Trophoblast cell (in vitro differentiated cells and primary cell): ENCODE measurements around the gene NRP2.

Source experiments
- DNase-seq, 2 donors: peaks; one replicate each; pipeline ENCODE4 v3.0.0-alpha.2; 2016
- H2AFZ ChIP-seq: 2 replicates; pipeline ENCODE4 v1.6.1; 2013; ENCODE audit warnings: low read length, moderate library complexity, mild to moderate bottlenecking; ENCODE audit not compliant: insufficient read depth, poor library complexity
- H2AK5ac ChIP-seq: 2 replicates; pipeline ENCODE4 v1.6.1; 2013; ENCODE audit warnings: mild to moderate bottlenecking, low read length
- H2BK120ac ChIP-seq: 2 replicates; pipeline ENCODE4 v1.6.1; 2013; ENCODE audit warnings: low read length, mild to moderate bottlenecking, moderate library complexity; ENCODE audit not compliant: insufficient read depth, poor library complexity
- H2BK12ac ChIP-seq: 2 replicates; pipeline ENCODE4 v1.6.1; 2013; ENCODE audit warnings: mild to moderate bottlenecking, low read length, moderate library complexity
- H2BK5ac ChIP-seq: 2 replicates; pipeline ENCODE4 v1.6.1; 2013; ENCODE audit warnings: low read length, low read depth, moderate library complexity, mild to moderate bottlenecking; ENCODE audit not compliant: poor library complexity
- H3K14ac ChIP-seq: 2 replicates; pipeline ENCODE4 v1.6.1; 2013; ENCODE audit warnings: mild to moderate bottlenecking, low read length
- H3K18ac ChIP-seq: 2 replicates; pipeline ENCODE4 v1.6.1; 2013; ENCODE audit warnings: mild to moderate bottlenecking, low read length
- H3K23ac ChIP-seq: 2 replicates; pipeline ENCODE4 v1.6.1; 2013; ENCODE audit warnings: low read length
- H3K27ac ChIP-seq: 2 replicates; pipeline ENCODE4 v1.5.1; 2013; ENCODE audit warnings: low read depth, mild to moderate bottlenecking, inconsistent platforms, low read length, moderate library complexity
- H3K27me3 ChIP-seq: 2 replicates; pipeline ENCODE4 v1.6.1; 2013; ENCODE audit warnings: inconsistent platforms, mild to moderate bottlenecking, low read length, moderate library complexity; ENCODE audit not compliant: insufficient read depth
- H3K36me3 ChIP-seq, 2 experiments: 1 replicate in 1 of 2; 2 replicates in 1 of 2; pipeline ENCODE4 v1.6.1; 2013; ENCODE audit warnings: low read length in 2 of 2, mild to moderate bottlenecking in 2 of 2, moderate library complexity in 1 of 2; ENCODE audit not compliant: insufficient read depth in 2 of 2, control insufficient read depth in 1 of 2
- H3K4ac ChIP-seq: 2 replicates; pipeline ENCODE4 v1.6.1; 2013; ENCODE audit warnings: low read depth, mild to moderate bottlenecking, low read length, moderate library complexity
- H3K4me1 ChIP-seq, 2 experiments: 1 replicate in 1 of 2; 2 replicates in 1 of 2; pipeline ENCODE4 v1.6.1; 2013; ENCODE audit warnings: low read length in 2 of 2, mild to moderate bottlenecking in 2 of 2, moderate library complexity in 1 of 2; ENCODE audit not compliant: insufficient read depth in 2 of 2, control insufficient read depth in 1 of 2
- H3K4me2 ChIP-seq: 2 replicates; pipeline ENCODE4 v1.6.1; 2013; ENCODE audit warnings: inconsistent platforms, mild to moderate bottlenecking, low read length, moderate library complexity
- H3K4me3 ChIP-seq: 2 replicates; pipeline ENCODE4 v1.5.1; 2013; ENCODE audit warnings: mild to moderate bottlenecking, low read depth, low read length, inconsistent platforms
- H3K79me1 ChIP-seq: one replicate; pipeline ENCODE4 v1.6.1; 2013; ENCODE audit warnings: low read length
- H3K79me2 ChIP-seq: 2 replicates; pipeline ENCODE4 v1.6.1; 2013; ENCODE audit warnings: low read length, mild to moderate bottlenecking; ENCODE audit not compliant: control insufficient read depth, insufficient read depth, poor library complexity
- H3K9ac ChIP-seq: 2 replicates; pipeline ENCODE4 v1.6.1; 2013; ENCODE audit warnings: mild to moderate bottlenecking, low read length
- H3K9me3 ChIP-seq: 2 replicates; pipeline ENCODE4 v1.6.1; 2013; ENCODE audit warnings: low read depth, mild to moderate bottlenecking, control low read depth, inconsistent platforms, low read length; ENCODE audit not compliant: insufficient read depth
- H4K12ac ChIP-seq: 2 replicates; pipeline ENCODE4 v1.6.1; 2013; ENCODE audit warnings: low read depth, mild to moderate bottlenecking, low read length, moderate library complexity
- H4K8ac ChIP-seq: 2 replicates; pipeline ENCODE4 v1.6.1; 2013; ENCODE audit warnings: low read depth, mild to moderate bottlenecking, low read length, moderate library complexity
- H4K91ac ChIP-seq: one replicate; pipeline ENCODE4 v1.6.1; 2013; ENCODE audit warnings: low read depth, mild to moderate bottlenecking, low read length, moderate library complexity
- WGBS: extraction: QIAGEN DNeasy Blood & Tissue Kit; methylation state at CpG from one replicate; pipeline ENCODE4 v1.1.7; 2013; ENCODE audit warnings: missing lambda C conversion rate; ENCODE audit not compliant: insufficient read length, insufficient coverage; ENCODE audit errors: extremely low coverage; 5-methylcytosine and 5-hydroxymethylcytosine counted together

The NRP2 gene

GRCh38 chr2:205678541-205679142 is 3.7 kb upstream of the NRP2 start:
- H4K8ac ChIP-seq, result no peak overlapping the region

GRCh38 chr2:205679410-205680009 is 2.8 kb upstream of the NRP2 start:
- Histone ChIP-seq H3K4me2 (no peak overlapping the region), H3K14ac (no peak overlapping the region), H3K79me1 (peaks cover 11% of the 10 kb centered on the region), H4K12ac (no peak overlapping the region), H3K23ac (no peak overlapping the region), H3K27me3 (no peaks in the 10 kb centered on the region), H3K9ac (no peak overlapping the region), H3K4me3 (no peak overlapping the region), H3K36me3 (no peaks in the 10 kb centered on the region), H3K79me2 (peaks cover 5% of the 10 kb centered on the region), H2AFZ (no peak overlapping the region), H3K18ac (no peak overlapping the region), H4K8ac (no peak overlapping the region), H3K4me1 (peaks cover 9 to 24% of the 10 kb centered on the region in 2 experiments), H2BK5ac (no peak overlapping the region), H3K27ac (no peak overlapping the region), H2BK120ac (no peak overlapping the region), H3K9me3 (peaks cover 2% of the 10 kb centered on the region), H2BK12ac (peak overlapping the region; percentile 56), H2AK5ac (no peak overlapping the region), H4K91ac (no peak overlapping the region), H3K4ac (no peak overlapping the region)
- no CpG with 5 or more reads among the region's 5 CpGs for WGBS
- peak; percentile 77 to 79 for DNase-seq

More at GRCh38 chr2:205678541-205679142, 3.7 kb upstream of the NRP2 start:
- Histone ChIP-seq H3K9ac (no peak overlapping the region), H3K18ac (no peak overlapping the region), H2BK120ac (no peak overlapping the region), H2BK5ac (no peak overlapping the region), H3K23ac (no peak overlapping the region), H3K79me1 (peaks cover 11% of the 10 kb centered on the region), H4K12ac (no peak overlapping the region), H3K4me3 (no peak overlapping the region), H3K14ac (no peak overlapping the region), H3K27ac (no peak overlapping the region), H3K36me3 (no peaks in the 10 kb centered on the region), H3K4me2 (no peak overlapping the region), H3K9me3 (no peaks in the 10 kb centered on the region), H2BK12ac (peak overlapping the region; percentile 17), H4K91ac (no peak overlapping the region), H3K4me1 (peaks cover 9 to 19% of the 10 kb centered on the region in 2 experiments), H3K27me3 (no peaks in the 10 kb centered on the region), H3K4ac (no peak overlapping the region), H3K79me2 (peaks cover 5% of the 10 kb centered on the region), H2AK5ac (no peak overlapping the region), H2AFZ (no peak overlapping the region)
- DNase-seq, result peak; percentile 43 to 68
- no CpG with 5 or more reads among the region's 9 CpGs for WGBS

- Histone ChIP-seq H3K79me2 (peaks cover 7% of the 10 kb centered on the region), H3K18ac (no peak overlapping the region), H2BK12ac (peak overlapping the region; percentile 56), H3K4me1 (peaks cover 13 to 30% of the 10 kb centered on the region in 2 experiments), H4K91ac (no peak overlapping the region), H3K4me2 (no peak overlapping the region), H4K8ac (no peak overlapping the region), H3K79me1 (peaks cover 14% of the 10 kb centered on the region), H3K27me3 (no peaks in the 10 kb centered on the region), H3K9ac (no peak overlapping the region), H2BK5ac (peak overlapping the region; percentile 28), H2BK120ac (no peak overlapping the region), H3K4me3 (no peak overlapping the region), H4K12ac (no peak overlapping the region), H3K4ac (no peak overlapping the region), H3K27ac (no peak overlapping the region), H2AK5ac (no peak overlapping the region), H3K36me3 (no peaks in the 10 kb centered on the region), H3K14ac (no peak overlapping the region), H3K9me3 (peaks cover 3% of the 10 kb centered on the region), H3K23ac (no peak overlapping the region), H2AFZ (no peak overlapping the region)
- DNase-seq, result peak; percentile 58 to 89
- no CpG with 5 or more reads among the region's 3 CpGs for WGBS
Measured at GRCh38 chr2:205680067-205680466, 2.2 kb upstream of the NRP2 start.

- H2BK5ac ChIP-seq, result no peak overlapping the region
- H3K4me2 ChIP-seq, result no peak overlapping the region
- H2BK12ac ChIP-seq, result peak overlapping the region; percentile 30
- no peak overlapping the region for H2BK120ac ChIP-seq
- no peak overlapping the region for H3K4me3 ChIP-seq
- H3K4ac ChIP-seq, result no peak overlapping the region
- H3K27ac ChIP-seq, result no peak overlapping the region
- H3K23ac ChIP-seq, result no peak overlapping the region
- no peak overlapping the region for H2AK5ac ChIP-seq
- peaks cover 3% of the 10 kb centered on the region for H3K9me3 ChIP-seq
- H4K91ac ChIP-seq, result no peak overlapping the region
- no peak for DNase-seq
- no peak overlapping the region for H2AFZ ChIP-seq
- H3K4me1 ChIP-seq, result peaks cover 12 to 31% of the 10 kb centered on the region in 2 experiments
- no CpG with 5 or more reads among the region's 4 CpGs for WGBS
- peaks cover 19% of the 10 kb centered on the region for H3K79me1 ChIP-seq
- no peak overlapping the region for H3K18ac ChIP-seq
- H3K9ac ChIP-seq, result no peak overlapping the region
- no peaks in the 10 kb centered on the region for H3K36me3 ChIP-seq
- peaks cover 7% of the 10 kb centered on the region for H3K79me2 ChIP-seq
- no peaks in the 10 kb centered on the region for H3K27me3 ChIP-seq
- no peak overlapping the region for H4K12ac ChIP-seq
- H4K8ac ChIP-seq, result no peak overlapping the region
- H3K14ac ChIP-seq, result no peak overlapping the region
Measured at GRCh38 chr2:205680903-205681302, 1.4 kb upstream of the NRP2 start.
